Gastroesophageal sphincter (tissue), 3 donors: ENCODE results near the gene SMAD4.
"Not testable (repeated sequence)": the region's sequence is repeated elsewhere in the genome, so short reads cannot be mapped to it uniquely, and the experiment has no call there.

Experiments used
- CTCF ChIP-seq, 4 experiments: fragments of 200-600 bp in 2 of 4; fragments of 450-650 bp in 2 of 4; sonication (generic) in 1 of 4; IDR thresholded peaks; one replicate each; pipeline ENCODE4 v1.5.1; 2017 to 2019; ENCODE audit warnings: antibody characterized with exemption in 4 of 4, mild to moderate bottlenecking in 2 of 4, moderate library complexity in 2 of 4
- EP300 ChIP-seq: sonication (generic); formaldehyde crosslinking; IDR thresholded peaks from one replicate; pipeline ENCODE4 v1.6.1; 2017; ENCODE audit warnings: antibody characterized with exemption, mild to moderate bottlenecking
- POLR2A ChIP-seq, 2 donors: fragments of 450-650 bp; IDR thresholded peaks; one replicate each; pipeline ENCODE4 v1.6.1; 2017; ENCODE audit warnings: antibody characterized with exemption in 2 of 2, mild to moderate bottlenecking in 2 of 2, moderate library complexity in 1 of 2
- POLR2AphosphoS5 ChIP-seq: sonication (generic); formaldehyde crosslinking; IDR thresholded peaks from one replicate; pipeline ENCODE4 v1.6.1; 2017; ENCODE audit warnings: antibody characterized with exemption

- TF ChIP-seq POLR2AphosphoS5; EP300; CTCF (IDR thresholded peaks at IDR 0.05); POLR2A (IDR thresholded peaks at IDR 0.05): not testable (repeated sequence)
These were observed 87.0 kb downstream of the SMAD4 start for GRCh38 chr18:51116996-51117395.
